CD4-positive, alpha-beta T cell treated with Interleukin-15 for 1 hour (primary cell): ENCODE data around the gene CAPN10.

Source experiments
- DNase-seq: peaks from one replicate; pipeline ENCODE4 v3.0.0-alpha.2; 2020

The CAPN10 gene

GRCh38 chr2:240604291-240604938 is 17.9 kb downstream of the CAPN10 start:
- peak; percentile 54 for DNase-seq

DNA sequence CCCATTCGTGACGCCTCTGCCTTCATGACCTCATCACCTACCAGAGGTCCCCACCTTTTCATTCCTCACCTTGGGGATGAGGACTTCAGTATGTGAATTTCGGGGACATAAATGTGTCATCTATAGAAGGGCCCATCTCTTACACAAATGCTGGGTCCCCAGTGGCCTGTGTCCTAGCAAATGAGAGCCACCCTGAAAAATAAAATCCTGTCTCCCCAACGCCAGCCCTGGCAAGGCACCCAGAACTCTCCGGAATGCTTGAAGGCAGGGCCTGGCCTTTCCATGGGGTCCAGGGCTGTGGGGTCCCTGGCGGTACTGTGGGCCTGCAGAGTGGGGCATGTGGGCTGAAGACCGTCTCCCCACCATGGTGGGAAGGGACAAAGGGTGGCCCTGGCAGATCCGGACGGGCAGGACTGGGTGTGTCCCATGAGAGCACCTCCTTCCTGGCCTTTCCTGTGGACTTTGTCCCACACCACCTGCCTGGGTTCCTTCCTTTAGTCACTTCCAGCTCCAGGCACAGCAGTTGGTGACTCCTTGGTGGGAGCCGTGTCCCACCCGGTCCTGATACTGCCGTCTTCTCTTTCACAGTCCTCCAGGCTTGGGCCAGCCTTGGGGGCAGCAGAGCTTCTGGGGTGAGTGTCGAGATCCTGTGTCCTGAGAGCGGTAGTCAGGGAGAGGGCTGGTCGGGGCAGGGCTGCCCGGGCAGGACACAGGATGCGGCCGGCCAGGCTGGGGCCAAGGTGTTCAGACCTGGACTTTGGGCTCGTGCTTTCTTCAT is 18.6 kb downstream of the CAPN10 start:
- peak; percentile 16 for DNase-seq

DNA sequence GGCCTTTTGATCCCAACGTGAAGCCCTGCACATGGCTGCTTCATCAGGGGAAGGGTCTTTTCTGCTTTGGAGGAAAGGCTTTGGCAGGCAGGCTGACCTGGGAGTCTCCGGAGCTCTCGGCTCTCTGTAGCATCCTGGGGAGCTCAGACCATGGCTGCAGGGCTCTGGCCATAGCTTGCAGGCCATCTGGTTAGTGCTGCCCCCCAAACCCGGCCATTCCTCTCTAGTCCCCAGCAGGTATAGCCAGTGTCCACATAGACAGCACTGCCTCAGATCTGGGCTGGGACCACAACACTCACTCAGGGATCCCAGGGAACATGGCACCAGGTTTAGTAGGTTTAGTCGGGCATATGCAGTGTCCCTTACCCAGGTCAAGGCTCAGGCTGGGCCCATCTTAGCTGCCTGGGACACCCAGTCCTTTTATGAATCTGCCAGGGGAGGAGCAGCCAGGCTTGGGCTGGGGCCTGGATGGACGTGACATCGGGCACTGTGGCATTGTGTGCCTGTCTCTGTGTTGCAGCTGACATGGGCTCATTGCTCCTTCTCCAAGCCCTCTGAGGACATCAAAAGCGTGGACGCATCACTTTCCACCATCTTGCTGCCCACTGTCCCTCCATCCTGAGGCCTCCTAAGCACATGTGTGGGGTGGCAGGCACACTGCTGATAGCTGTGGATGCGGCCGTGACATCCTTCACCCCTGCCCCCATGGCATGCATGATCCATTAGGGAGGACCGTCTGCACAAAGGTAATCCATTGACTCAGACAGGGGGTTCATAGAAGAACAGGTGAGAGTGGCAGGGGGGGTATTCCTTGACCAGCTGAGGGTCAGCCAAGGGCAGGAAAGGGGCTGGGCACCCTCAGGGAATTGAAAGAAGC is 19.6 kb downstream of the CAPN10 start:
- DNase-seq: peak; percentile 6

- peak; percentile 34 for DNase-seq
These were observed 25.2 kb downstream of the CAPN10 start for GRCh38 chr2:240611601-240612210.

DNA sequence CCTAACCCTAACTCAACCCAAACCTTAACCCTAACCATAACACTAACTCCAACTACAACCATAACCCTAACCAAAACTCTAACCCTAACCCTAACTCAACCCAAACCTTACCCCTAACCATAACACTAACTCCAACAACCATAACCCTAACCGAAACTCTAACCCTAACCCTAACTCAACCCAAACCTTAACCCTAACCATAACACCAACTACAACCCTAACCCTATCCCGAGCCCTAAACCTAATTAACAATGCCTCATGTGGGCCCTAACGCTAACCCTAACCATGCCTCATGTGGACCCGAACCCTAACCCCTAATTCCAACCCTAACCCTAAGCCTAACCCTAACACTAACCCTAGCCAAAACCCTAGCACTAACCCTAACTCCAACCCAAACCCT is 27.2 kb downstream of the CAPN10 start:
- no peak for DNase-seq

DNA sequence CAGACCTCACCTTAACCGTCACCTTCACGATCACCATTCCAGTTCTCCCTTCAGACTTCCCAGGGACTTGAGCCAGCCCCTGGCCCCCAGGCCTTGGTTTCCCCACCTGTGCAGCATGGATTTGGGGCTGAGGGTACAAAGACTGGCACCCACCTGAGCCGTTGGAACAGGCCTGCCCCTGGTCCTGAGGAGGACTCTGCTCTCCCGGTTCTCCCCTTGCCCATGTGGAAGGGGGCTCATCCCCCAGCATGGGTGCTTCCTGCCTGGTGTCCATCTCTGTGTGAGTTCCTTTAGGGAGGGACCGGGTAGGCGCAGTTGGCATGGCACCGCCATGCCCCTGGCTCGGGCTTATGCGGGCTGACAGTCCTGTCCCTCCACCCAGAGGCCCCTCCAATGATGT is 27.9 kb downstream of the CAPN10 start:
- peak; percentile 10 for DNase-seq

- DNase-seq: no peak
These were observed 28.9 kb downstream of the CAPN10 start for GRCh38 chr2:240615396-240615795.

DNA sequence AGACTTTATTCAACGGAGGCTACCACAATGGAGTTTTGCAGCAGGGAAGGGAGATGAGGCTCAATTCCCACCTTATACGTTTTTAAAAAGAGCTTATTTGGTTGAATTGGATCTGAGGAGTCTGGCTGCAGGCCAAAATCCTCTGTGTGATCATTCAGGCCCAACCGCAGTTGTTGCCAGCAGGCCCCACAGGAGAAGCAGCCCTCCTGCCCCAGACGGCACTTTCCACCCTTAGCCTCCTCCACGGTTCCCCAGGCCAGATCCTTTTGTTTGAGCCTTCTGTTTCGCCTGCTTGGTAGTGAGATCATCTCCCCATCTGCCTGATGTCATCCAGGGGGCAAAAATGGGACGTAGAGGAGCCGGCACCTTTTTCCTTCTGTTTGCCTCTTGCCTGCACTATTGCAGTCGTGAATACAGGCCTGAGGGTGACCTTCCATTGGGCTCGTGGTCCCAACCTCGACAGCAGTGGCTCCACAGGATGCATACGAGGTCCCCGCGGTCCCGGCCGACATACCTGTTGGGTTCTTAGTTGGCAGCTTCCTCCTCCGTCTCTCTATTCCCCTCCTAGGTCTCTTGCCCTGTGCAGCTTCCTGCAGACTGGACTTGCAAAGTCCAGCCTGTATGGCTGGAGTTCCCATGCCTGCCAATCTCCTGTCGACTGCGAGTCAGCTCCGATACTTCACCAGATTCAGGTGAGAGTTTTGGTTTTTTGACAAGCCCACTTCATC is 29.4 kb downstream of the CAPN10 start:
- DNase-seq: peak; percentile 12

DNA sequence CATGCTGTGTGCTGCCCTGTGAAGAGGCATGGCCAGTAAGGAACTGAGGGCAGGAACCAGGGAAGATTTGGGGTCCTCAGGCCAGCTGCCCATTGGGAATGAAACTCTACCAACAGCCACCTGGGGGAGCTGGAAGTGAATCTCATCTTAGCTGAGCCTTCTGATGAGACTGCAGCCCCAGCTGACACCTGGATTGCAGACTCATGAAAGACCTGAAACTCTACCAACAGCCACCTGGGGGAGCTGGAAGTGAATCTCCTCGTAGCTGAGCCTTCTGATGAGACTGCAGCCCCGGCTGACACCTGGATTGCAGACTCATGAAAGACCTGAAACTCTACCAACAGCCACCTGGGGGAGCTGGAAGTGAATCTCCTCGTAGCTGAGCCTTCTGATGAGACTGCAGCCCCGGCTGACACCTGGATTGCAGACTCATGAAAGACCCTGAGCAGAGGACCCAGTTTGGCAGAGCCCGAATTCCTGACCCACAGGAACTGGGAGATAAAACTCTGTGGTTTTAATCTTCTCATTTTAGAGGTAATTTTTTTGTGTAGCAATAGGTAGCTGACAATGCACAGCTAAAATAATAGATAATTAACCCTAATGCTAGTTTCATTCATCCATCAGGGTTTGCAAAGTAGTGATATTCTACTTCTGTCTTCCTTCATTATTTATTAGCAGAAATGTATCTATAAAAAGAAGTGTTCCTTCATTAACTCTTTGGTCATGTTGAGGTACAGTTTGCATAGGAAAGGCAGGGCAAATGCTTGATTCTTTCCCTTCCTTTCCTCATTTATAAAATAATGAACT is 30.5 kb downstream of the CAPN10 start:
- peak; percentile 15 for DNase-seq

DNA sequence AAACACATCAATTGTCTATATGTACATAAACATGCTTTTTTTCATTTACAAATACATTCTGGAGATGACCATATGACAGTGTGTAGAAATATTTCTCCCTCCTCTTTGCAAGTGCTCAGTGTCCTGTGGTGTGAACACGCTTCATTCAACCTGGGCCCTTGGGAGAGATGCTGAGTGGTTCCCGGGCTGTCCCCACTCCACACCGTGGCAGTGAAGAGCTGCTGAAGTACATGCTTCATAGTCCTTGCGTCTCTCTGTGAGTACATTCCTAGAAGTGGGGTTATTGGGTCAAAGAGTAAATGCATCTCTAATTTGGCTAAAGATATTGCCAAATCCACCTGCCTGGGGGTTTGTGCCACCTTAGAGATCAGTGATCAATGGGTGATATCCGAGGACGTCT is 32.2 kb downstream of the CAPN10 start:
- DNase-seq: no peak

DNA sequence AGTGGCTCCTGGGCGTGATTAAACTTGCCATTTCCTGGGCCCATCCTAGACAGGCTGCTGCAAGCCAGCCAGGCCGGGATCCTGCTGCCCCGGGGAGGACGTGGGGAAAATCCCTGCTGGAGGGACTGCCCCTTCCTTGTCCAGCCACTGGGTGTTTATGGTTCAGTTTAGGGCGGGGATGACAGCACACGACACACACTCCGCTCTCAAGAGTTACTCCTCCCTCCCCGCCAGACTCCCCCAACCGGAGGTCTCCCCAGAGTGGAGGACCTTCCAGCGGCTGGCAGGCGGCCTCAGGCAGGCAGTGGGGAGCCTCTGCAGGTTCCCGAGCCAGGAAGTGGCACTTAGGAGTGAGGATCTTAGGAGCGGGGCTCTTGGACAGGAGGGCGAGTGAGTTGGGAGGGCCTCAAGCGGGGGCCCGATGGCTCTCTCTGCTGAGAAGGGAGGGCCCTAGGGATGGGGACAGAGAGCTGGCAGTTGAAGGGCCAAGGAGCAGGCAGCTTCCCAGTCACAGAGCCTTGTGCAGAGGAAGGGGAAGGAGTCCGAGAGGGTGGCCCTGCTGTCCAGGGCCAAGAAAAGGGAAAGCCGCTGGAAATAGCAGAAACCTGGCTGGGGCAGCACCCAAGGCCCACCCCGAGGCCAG is 33.1 kb downstream of the CAPN10 start:
- DNase-seq: peak; percentile 17

GRCh38 chr2:240620149-240620731 is 33.7 kb downstream of the CAPN10 start:
- peak; percentile 11 for DNase-seq

- peak; percentile 20 for DNase-seq
These were observed 34.3 kb downstream of the CAPN10 start for GRCh38 chr2:240620859-240621258.

GRCh38 chr2:240622060-240622411 is 35.5 kb downstream of the CAPN10 start:
- peak; percentile 12 for DNase-seq

- DNase-seq: peak; percentile 72
These were observed 36.1 kb downstream of the CAPN10 start for GRCh38 chr2:240622531-240623235.

DNA sequence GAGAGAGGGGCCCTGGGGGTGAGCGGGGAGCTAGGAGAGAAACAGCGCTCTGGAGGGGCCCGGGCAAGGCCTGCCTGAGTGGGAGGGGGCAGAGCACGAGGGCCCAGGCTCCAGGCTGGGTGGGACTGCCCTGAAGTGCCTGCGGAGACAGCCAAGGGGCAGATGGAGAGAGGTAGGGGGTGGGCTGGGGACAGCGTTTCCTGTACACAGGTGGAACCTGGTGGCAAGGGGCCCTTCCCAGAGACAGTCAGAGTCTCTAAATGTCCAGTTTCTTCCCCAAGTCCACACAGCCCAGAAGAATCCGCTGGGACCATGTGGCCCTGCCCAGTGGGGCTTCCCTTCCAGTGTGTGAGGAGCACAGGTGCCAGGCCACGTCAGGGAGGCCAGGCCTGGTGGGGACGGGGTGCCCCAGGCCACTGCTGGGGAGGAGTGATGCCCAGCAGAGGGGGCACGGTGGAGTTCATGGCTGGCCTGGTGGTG is 37.0 kb downstream of the CAPN10 start:
- DNase-seq: peak; percentile 16

- DNase-seq: peak; percentile 25
These were observed 37.7 kb downstream of the CAPN10 start for GRCh38 chr2:240624011-240624949.

DNA sequence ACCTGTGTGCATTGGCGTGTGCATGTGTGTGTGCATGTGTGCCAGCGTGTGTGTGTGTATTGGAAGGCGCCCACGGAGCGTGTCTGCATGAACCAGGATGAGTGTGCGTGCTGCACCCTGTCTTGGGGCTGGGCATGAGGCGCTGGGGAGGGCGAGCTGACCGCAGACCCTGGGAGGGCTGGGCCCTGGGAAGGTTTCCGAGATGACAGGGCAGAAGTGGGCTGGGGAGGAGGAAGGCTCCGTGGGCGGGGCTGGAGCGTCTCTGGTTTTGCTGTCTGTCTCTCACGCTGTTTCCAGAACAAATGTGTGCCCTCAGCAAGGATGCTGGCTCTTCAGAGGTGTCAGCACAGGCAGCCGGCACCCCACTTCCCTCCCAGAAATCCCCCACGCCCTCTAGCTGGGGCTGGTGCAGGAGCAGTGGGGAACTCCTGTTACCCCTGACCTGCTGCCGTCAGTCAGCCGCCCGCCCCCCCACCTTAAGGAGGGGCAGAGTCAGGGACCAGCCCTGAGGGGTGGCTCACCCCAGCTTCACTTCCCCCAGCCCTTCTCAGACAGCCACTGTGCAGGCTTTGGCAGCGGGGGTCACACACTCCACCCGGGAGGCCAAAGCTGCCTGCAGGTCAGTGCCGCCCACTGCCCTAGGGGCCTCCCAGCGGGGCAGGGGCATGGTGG is 38.6 kb downstream of the CAPN10 start, which contains the start of gene GPR35:
Gene GPR35 (plus strand): TSS at position 531 of the 672 bp plus-strand sequence. CDS start 4,473 bp downstream, outside the sequence.
- DNase-seq: peak; percentile 94
